Neuron (in vitro differentiated cells): ENCODE results near the gene ZNF219.

ENCODE experiments used
- H2AFZ ChIP-seq: one replicate; pipeline ENCODE4 v1.6.1; 2013; ENCODE audit warnings: low read depth, mild to moderate bottlenecking, inconsistent platforms, low read length, moderate library complexity
- H3K27me3 ChIP-seq: one replicate; pipeline ENCODE4 v1.6.1; 2013; ENCODE audit warnings: low read length; ENCODE audit not compliant: insufficient read depth
- H3K36me3 ChIP-seq: one replicate; pipeline ENCODE4 v1.6.1; 2013; ENCODE audit warnings: low read length; ENCODE audit not compliant: insufficient read depth
- H3K4me1 ChIP-seq: one replicate; pipeline ENCODE4 v1.6.1; 2013; ENCODE audit warnings: low read length; ENCODE audit not compliant: insufficient read depth
- H3K4me3 ChIP-seq: 2 replicates; pipeline ENCODE4 v1.5.1; 2013; ENCODE audit warnings: mild to moderate bottlenecking, low read length, moderate library complexity
- H3K9me3 ChIP-seq: one replicate; pipeline ENCODE4 v1.6.1; 2013; ENCODE audit warnings: low read length

Gene ZNF219

GRCh38 chr14:21074398-21075272 is 23.8 kb downstream of the ZNF219 start:
- no peaks in the 10 kb centered on the region for H3K9me3 ChIP-seq
- no peaks in the 10 kb centered on the region for H3K27me3 ChIP-seq
- H2AFZ ChIP-seq: no peak overlapping the region
- H3K4me1 ChIP-seq: peaks cover 10% of the 10 kb centered on the region
- H3K36me3 ChIP-seq: peaks cover 68% of the 10 kb centered on the region
- H3K4me3 ChIP-seq: no peak overlapping the region

- Histone ChIP-seq H3K36me3 (peaks cover 61% of the 10 kb centered on the region), H3K4me3 (no peak overlapping the region), H3K9me3 (no peaks in the 10 kb centered on the region), H2AFZ (no peak overlapping the region), H3K4me1 (peaks cover 11% of the 10 kb centered on the region), H3K27me3 (no peaks in the 10 kb centered on the region)
These were observed 24.5 kb downstream of the ZNF219 start for GRCh38 chr14:21073921-21074320.

GRCh38 chr14:21072781-21073339 is 25.6 kb downstream of the ZNF219 start:
- Histone ChIP-seq H3K4me3 (no peak overlapping the region), H2AFZ (no peak overlapping the region), H3K36me3 (peaks cover 50% of the 10 kb centered on the region), H3K27me3 (no peaks in the 10 kb centered on the region), H3K4me1 (peaks cover 17% of the 10 kb centered on the region), H3K9me3 (no peaks in the 10 kb centered on the region)

GRCh38 chr14:21072031-21072473 is 26.4 kb downstream of the ZNF219 start:
- H2AFZ ChIP-seq: no peak overlapping the region
- peaks cover 43% of the 10 kb centered on the region for H3K36me3 ChIP-seq
- H3K4me1 ChIP-seq: peaks cover 17% of the 10 kb centered on the region
- H3K9me3 ChIP-seq: no peaks in the 10 kb centered on the region
- peak overlapping the region; percentile 85 for H3K4me3 ChIP-seq
- H3K27me3 ChIP-seq: no peaks in the 10 kb centered on the region

- H3K9me3 ChIP-seq: no peaks in the 10 kb centered on the region
- peaks cover 17% of the 10 kb centered on the region for H3K4me1 ChIP-seq
- no peak overlapping the region for H2AFZ ChIP-seq
- peaks cover 39% of the 10 kb centered on the region for H3K36me3 ChIP-seq
- H3K4me3 ChIP-seq: peak overlapping the region; percentile 85
- no peaks in the 10 kb centered on the region for H3K27me3 ChIP-seq
These were observed 27.0 kb downstream of the ZNF219 start for GRCh38 chr14:21071225-21072030.

- H3K36me3 ChIP-seq: peaks cover 32% of the 10 kb centered on the region
- H3K4me3 ChIP-seq: peak overlapping the region; percentile 85
- H3K4me1 ChIP-seq: peaks cover 17% of the 10 kb centered on the region
- no peaks in the 10 kb centered on the region for H3K9me3 ChIP-seq
- no peaks in the 10 kb centered on the region for H3K27me3 ChIP-seq
- no peak overlapping the region for H2AFZ ChIP-seq
These were observed 27.7 kb downstream of the ZNF219 start for GRCh38 chr14:21070610-21071224.

GRCh38 chr14:21070083-21070609 is 28.3 kb downstream of the ZNF219 start, which contains the start of gene ARHGEF40:
ARHGEF40 (plus strand) TSS chr14:21070304; CDS start chr14:21070397, 93 bp downstream.
- Histone ChIP-seq H3K4me1 (peaks cover 17% of the 10 kb centered on the region), H3K36me3 (peaks cover 26% of the 10 kb centered on the region), H3K27me3 (no peaks in the 10 kb centered on the region), H3K9me3 (no peaks in the 10 kb centered on the region), H2AFZ (peak within 1 kb of the TSS; percentile 20), H3K4me3 (peak within 1 kb of the TSS; percentile 85)

GRCh38 chr14:21069388-21070082 is 28.9 kb downstream of the ZNF219 start:
- Histone ChIP-seq H2AFZ (peak overlapping the region; percentile 20), H3K4me1 (peaks cover 17% of the 10 kb centered on the region), H3K27me3 (no peaks in the 10 kb centered on the region)

GRCh38 chr14:21068521-21069387 is 29.7 kb downstream of the ZNF219 start:
- Histone ChIP-seq H3K4me3 (peak overlapping the region; percentile 85), H3K27me3 (no peaks in the 10 kb centered on the region), H3K4me1 (peaks cover 19% of the 10 kb centered on the region), H3K9me3 (no peaks in the 10 kb centered on the region), H2AFZ (peak overlapping the region; percentile 20), H3K36me3 (peaks cover 15% of the 10 kb centered on the region)

More at GRCh38 chr14:21069388-21070082, 28.9 kb downstream of the ZNF219 start:
- Histone ChIP-seq H3K36me3 (peaks cover 20% of the 10 kb centered on the region), H3K9me3 (no peaks in the 10 kb centered on the region), H3K4me3 (peak overlapping the region; percentile 85)

GRCh38 chr14:21066882-21067502 is 31.5 kb downstream of the ZNF219 start:
- Histone ChIP-seq H2AFZ (no peak overlapping the region), H3K4me1 (peaks cover 20% of the 10 kb centered on the region), H3K4me3 (no peak overlapping the region), H3K27me3 (no peaks in the 10 kb centered on the region), H3K9me3 (no peaks in the 10 kb centered on the region), H3K36me3 (no peaks in the 10 kb centered on the region)

- no peaks in the 10 kb centered on the region for H3K36me3 ChIP-seq
- no peak overlapping the region for H3K4me3 ChIP-seq
These were observed 35.0 kb downstream of the ZNF219 start for GRCh38 chr14:21063479-21063878.

More at GRCh38 chr14:21063479-21063878, 35.0 kb downstream of the ZNF219 start:
- Histone ChIP-seq H3K27me3 (no peaks in the 10 kb centered on the region), H2AFZ (no peak overlapping the region), H3K4me1 (peaks cover 11% of the 10 kb centered on the region), H3K9me3 (no peaks in the 10 kb centered on the region)
